ENCODE results near the gene HCN2.

HCN2 gene

GRCh38 chr19:616062-616700 is 26.5 kb downstream of the HCN2 start:
- H3F3A ChIP-seq (ENCODE audit: insufficient read depth), result no peaks in the 10 kb centered on the region
- no peak overlapping the region for H3K4me2 ChIP-seq (ENCODE audit: low read depth, low read length, poor library complexity, severe bottlenecking)
- H3K36me3 ChIP-seq (ENCODE audit: low read length), result no peaks in the 10 kb centered on the region
- no peaks in the 10 kb centered on the region for H4K20me1 ChIP-seq (ENCODE audit: low read depth, low read length)
- TF ChIP-seq, protein P1, sequence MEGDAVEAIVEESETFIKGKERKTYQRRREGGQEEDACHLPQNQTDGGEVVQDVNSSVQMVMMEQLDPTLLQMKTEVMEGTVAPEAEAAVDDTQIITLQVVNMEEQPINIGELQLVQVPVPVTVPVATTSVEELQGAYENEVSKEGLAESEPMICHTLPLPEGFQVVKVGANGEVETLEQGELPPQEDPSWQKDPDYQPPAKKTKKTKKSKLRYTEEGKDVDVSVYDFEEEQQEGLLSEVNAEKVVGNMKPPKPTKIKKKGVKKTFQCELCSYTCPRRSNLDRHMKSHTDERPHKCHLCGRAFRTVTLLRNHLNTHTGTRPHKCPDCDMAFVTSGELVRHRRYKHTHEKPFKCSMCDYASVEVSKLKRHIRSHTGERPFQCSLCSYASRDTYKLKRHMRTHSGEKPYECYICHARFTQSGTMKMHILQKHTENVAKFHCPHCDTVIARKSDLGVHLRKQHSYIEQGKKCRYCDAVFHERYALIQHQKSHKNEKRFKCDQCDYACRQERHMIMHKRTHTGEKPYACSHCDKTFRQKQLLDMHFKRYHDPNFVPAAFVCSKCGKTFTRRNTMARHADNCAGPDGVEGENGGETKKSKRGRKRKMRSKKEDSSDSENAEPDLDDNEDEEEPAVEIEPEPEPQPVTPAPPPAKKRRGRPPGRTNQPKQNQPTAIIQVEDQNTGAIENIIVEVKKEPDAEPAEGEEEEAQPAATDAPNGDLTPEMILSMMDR (IDR thresholded peaks at IDR 0.05; ENCODE audit: insufficient read depth, low read length, poor library complexity, severe bottlenecking), result no peak
- TF ChIP-seq EZH2phosphoT487 (conservative IDR thresholded peaks at IDR 0.05; ENCODE audit: low read length), result no peak
- H3K27me3 ChIP-seq (ENCODE audit: low read length), result no peaks in the 10 kb centered on the region
- H3K4me3 ChIP-seq (ENCODE audit: insufficient read depth, low read length, poor library complexity, severe bottlenecking), result no peak overlapping the region
- no peaks in the 10 kb centered on the region for H3K79me2 ChIP-seq (ENCODE audit: insufficient read depth, low read length)
- H3K27ac ChIP-seq (ENCODE audit: low read depth, low read length), result no peak overlapping the region
- H2AFZ ChIP-seq (ENCODE audit: low read depth, low read length, severe bottlenecking), result no peak overlapping the region
- H3K9me2 ChIP-seq (replicated peaks; ENCODE audit: insufficient read depth, low read length), result no peaks in the 10 kb centered on the region
- no peak overlapping the region for H3K9ac ChIP-seq (ENCODE audit: low read length)
- no peaks in the 10 kb centered on the region for H3K9me3 ChIP-seq (ENCODE audit: insufficient read depth, low read length)

DNA sequence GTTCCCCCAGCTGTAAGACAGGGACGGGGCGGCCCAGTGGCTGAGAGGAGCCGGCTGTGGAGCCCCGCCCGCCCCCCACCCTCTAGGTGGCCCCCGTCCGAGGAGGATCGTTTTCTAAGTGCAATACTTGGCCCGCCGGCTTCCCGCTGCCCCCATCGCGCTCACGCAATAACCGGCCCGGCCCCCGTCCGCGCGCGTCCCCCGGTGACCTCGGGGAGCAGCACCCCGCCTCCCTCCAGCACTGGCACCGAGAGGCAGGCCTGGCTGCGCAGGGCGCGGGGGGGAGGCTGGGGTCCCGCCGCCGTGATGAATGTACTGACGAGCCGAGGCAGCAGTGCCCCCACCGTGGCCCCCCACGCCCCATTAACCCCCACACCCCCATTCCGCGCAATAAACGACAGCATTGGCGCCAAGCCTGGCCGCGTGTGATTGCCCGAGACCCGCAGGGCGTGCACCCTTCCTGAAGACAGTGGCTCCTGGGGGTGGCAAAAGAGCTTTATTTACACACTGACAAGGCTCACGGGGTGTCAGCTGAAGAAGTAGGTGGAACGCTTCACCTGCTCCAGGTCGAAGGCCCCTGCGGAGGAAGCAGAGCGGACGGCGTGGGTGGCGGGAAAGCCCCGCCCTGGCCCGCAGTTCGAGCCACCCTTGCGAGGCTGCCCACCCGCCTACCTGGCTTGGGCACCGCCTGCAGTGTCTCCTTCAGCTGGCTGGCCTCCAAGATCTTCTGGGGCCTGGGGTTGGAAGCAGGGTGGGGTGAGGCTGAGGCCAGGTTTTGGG is 27.3 kb downstream of the HCN2 start:
- Histone ChIP-seq H2AFZ (ENCODE audit: low read depth, low read length, severe bottlenecking) (no peak overlapping the region), H3K9me3 (ENCODE audit: insufficient read depth, low read length) (no peaks in the 10 kb centered on the region), H3K36me3 (ENCODE audit: low read length) (no peaks in the 10 kb centered on the region), H4K20me1 (ENCODE audit: low read depth, low read length) (no peaks in the 10 kb centered on the region), H3K4me2 (ENCODE audit: low read depth, low read length, poor library complexity, severe bottlenecking) (no peak overlapping the region), H3K9ac (ENCODE audit: low read length) (no peak overlapping the region), H3K79me2 (ENCODE audit: insufficient read depth, low read length) (no peaks in the 10 kb centered on the region), H3K27me3 (ENCODE audit: low read length) (no peaks in the 10 kb centered on the region), H3K9me2 (replicated peaks; ENCODE audit: insufficient read depth, low read length) (no peaks in the 10 kb centered on the region), H3K4me3 (ENCODE audit: insufficient read depth, low read length, poor library complexity, severe bottlenecking) (no peak overlapping the region), H3K27ac (ENCODE audit: low read depth, low read length) (no peak overlapping the region), H3F3A (ENCODE audit: insufficient read depth) (no peaks in the 10 kb centered on the region)
- TF ChIP-seq, protein P1 (IDR thresholded peaks at IDR 0.05; ENCODE audit: insufficient read depth, low read length, poor library complexity, severe bottlenecking), result no peak
- no peak for TF ChIP-seq EZH2phosphoT487 (conservative IDR thresholded peaks at IDR 0.05; ENCODE audit: low read length)

- Histone ChIP-seq H2AFZ (ENCODE audit: low read depth, low read length, severe bottlenecking) (no peak overlapping the region), H3K36me3 (ENCODE audit: low read length) (no peaks in the 10 kb centered on the region), H3K4me3 (ENCODE audit: insufficient read depth, low read length, poor library complexity, severe bottlenecking) (no peak overlapping the region), H3K4me2 (ENCODE audit: low read depth, low read length, poor library complexity, severe bottlenecking) (no peak overlapping the region), H3K27me3 (ENCODE audit: low read length) (no peaks in the 10 kb centered on the region), H3K79me2 (ENCODE audit: insufficient read depth, low read length) (no peaks in the 10 kb centered on the region), H3K9me3 (ENCODE audit: insufficient read depth, low read length) (no peaks in the 10 kb centered on the region), H3K9ac (ENCODE audit: low read length) (no peak overlapping the region), H3F3A (ENCODE audit: insufficient read depth) (no peaks in the 10 kb centered on the region), H3K27ac (ENCODE audit: low read depth, low read length) (no peak overlapping the region), H3K9me2 (replicated peaks; ENCODE audit: insufficient read depth, low read length) (no peaks in the 10 kb centered on the region), H4K20me1 (ENCODE audit: low read depth, low read length) (no peaks in the 10 kb centered on the region)
- TF ChIP-seq EZH2phosphoT487 (conservative IDR thresholded peaks at IDR 0.05; ENCODE audit: low read length), result no peak
- TF ChIP-seq, protein P1 (IDR thresholded peaks at IDR 0.05; ENCODE audit: insufficient read depth, low read length, poor library complexity, severe bottlenecking), result no peak
Measured at GRCh38 chr19:617551-618246, 28.0 kb downstream of the HCN2 start.
